Measurements from ENCODE around the gene RASSF3. TPM values are rescaled to one million over a fixed set of nuclear protein-coding genes. Genes with fewer than 3 reads are reported as not detected.
"Not testable (repeated sequence)": the region's sequence is repeated elsewhere in the genome, so short reads cannot be mapped to it uniquely, and the experiment has no call there.

Gene RASSF3
- total RNA-seq, 2 donors from 2014 or later: 116 to 118 TPM

DNA sequence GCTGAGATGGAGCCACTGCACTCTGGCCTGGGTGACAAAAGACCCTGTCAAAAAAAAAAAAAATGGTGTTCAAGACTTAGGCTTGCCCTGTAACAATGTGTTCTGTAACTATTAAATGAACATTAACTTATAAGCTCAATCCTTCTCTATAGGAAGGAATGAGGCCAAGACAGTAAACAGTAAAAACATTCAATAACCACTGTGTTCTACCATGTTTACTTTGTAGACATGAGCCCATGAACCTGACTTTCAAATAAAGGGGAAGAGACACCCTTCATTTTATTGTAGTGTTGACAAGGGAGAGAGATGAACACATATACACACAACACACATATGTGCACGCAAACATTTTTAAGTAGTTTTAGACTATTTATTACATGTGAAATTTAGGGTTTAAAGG is 20.1 kb upstream of the RASSF3 start:
- DNase-seq (no peak), ATAC-seq (no peak)
- intact Hi-C loops (cut with DNase I): no loop called here

GRCh38 chr12:64595863-64596793 is 14.2 kb upstream of the RASSF3 start:
- no peak for DNase-seq
- intact Hi-C loops (cut with DNase I): no loop called here
- peak in 1 of 2 donors; percentile 61 for ATAC-seq

DNA sequence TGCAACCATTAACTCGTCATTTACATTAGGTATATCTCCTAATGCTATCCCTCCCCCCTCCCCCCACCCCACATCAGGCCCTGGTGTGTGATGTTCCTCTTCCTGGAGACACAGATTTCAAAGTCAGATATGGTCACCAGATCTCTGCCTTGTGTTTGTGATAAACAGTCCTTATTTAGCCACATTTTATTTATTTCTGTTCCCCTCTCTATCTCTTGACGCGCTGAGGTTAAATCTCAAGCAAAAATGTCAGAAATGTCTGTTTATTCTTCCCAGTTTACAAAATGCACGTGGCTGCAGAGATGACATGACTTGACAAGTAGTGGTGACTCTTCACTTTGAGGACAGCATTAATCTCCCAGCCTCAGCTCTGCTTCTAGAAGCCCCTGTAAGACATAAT is 11.5 kb upstream of the RASSF3 start:
- intact Hi-C loops (cut with DNase I): no loop called here
- DNase-seq: no peak
- no peak for ATAC-seq

GRCh38 chr12:64600164-64600561 is 10.1 kb upstream of the RASSF3 start:
- intact Hi-C loops (cut with DNase I): loop anchor here in 1 of 2 donors (5.0 kb wide), 1 partner anchor 48 kb away; no protein-coding TSS in a partner anchor
- ATAC-seq (no peak), DNase-seq (no peak)

DNA sequence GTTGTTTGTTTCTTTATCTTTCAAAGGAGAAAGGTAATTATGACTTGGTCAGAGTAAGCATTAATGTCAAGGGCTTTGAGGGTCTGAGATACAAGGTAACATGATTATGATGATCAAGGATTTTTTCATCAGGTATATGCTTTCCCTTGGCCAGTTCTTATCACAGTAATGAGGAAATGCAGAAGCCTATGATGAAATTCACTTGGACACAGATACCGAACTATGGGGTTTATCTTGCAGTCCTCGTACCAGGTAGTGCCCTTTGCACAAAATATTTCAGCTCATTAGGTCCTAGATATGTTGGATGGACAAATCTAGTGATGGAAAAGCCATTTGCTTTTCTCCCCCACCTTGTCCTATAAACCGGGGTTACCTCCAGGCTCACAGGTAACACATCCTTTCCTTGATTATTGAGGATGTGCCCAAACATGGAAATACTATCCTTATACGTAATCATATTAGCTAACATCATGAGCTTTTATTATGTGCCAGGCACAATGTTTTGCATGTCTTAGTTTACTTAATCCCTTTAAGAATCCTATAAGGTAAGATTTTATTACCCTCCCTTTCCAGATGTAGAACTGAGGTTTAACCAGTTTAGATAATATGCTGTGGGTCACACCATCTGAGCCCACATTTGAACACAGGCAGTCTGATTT is 7.0 kb upstream of the RASSF3 start:
- intact Hi-C loops (cut with DNase I): loop anchor here in 1 of 2 donors (5.0 kb wide), 1 partner anchor 51 kb away; no protein-coding TSS in a partner anchor
- DNase-seq (no peak), ATAC-seq (peak in 1 of 2 donors; percentile 87)

- ATAC-seq: peak in 1 of 2 donors; percentile 15
- DNase-seq: no peak
- intact Hi-C loops (cut with DNase I): loop anchor here in 1 of 2 donors (2.0 kb wide), 1 partner anchor 58 kb away; no protein-coding TSS in a partner anchor
Measured at GRCh38 chr12:64608901-64609535, 1.3 kb upstream of the RASSF3 start.

DNA sequence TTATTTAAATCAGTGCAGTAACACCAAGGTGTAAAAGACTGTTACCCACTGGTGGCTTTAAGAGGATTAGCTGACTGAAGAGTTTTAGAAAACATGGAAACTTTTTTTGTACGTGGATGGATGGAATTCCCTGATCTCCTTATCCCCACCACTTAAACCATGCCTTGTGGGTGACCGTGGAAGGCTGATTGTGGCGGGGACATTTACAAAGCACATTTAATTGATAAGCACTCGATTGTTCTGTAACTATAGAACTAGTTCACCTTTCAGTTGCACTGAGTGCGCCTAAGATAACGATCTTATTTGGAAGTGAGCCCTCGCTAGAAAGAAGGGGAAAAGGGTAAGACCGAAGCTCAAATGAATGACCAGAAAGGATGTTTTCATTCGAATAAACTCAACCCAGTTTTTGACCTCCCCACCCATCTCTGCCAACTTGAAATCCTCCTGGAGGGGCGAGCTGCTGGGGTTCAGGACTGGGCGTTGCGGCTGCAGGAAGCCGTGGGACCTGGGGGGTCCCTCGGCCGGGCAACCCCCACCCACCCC is 688 bp upstream of the RASSF3 start:
- DNase-seq: no peak
- intact Hi-C loops (cut with DNase I): loop anchor here (2.0 to 10.0 kb wide), 4 partner anchors 59 to 85 kb away; no protein-coding TSS in a partner anchor
- ATAC-seq: no peak

- intact Hi-C loops (cut with DNase I): loop anchor here (5.0 to 10.0 kb wide), 3 partner anchors 67 to 84 kb away; no protein-coding TSS in a partner anchor
- DNase-seq: peak; percentile 80
- ATAC-seq: peak; percentile 80
Measured at GRCh38 chr12:64610660-64611340, 505 bp downstream of the RASSF3 start.

- ATAC-seq: peak; percentile 32 to 37
- intact Hi-C loops (cut with DNase I): loop anchor here (5.0 to 10.0 kb wide), 3 partner anchors 66 to 83 kb away; no protein-coding TSS in a partner anchor
- peak; percentile 52 for DNase-seq
Measured at GRCh38 chr12:64611341-64612284, 1.3 kb downstream of the RASSF3 start.

DNA sequence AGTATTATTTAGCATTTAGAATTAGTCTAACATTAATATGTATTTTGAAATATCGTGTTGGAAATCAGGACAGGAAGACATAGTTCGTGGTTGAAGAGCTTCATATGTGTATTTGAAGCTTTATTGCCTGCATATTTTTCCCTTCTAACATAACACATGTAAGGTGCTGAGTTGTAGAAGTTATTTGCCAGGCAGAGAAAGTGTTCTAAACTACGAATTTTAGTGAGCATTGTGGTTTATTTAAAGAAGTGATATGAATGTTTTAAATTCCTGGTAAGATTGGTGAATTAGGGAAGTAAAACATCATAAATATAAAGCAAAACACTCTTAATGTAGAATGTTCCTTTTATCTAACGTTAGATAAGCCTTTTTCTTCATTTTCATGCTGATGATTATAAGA is 2.5 kb downstream of the RASSF3 start:
- no peak for ATAC-seq
- DNase-seq: no peak
- intact Hi-C loops (cut with DNase I): loop anchor here (5.0 to 10.0 kb wide), 3 partner anchors 64 to 82 kb away; no protein-coding TSS in a partner anchor

DNA sequence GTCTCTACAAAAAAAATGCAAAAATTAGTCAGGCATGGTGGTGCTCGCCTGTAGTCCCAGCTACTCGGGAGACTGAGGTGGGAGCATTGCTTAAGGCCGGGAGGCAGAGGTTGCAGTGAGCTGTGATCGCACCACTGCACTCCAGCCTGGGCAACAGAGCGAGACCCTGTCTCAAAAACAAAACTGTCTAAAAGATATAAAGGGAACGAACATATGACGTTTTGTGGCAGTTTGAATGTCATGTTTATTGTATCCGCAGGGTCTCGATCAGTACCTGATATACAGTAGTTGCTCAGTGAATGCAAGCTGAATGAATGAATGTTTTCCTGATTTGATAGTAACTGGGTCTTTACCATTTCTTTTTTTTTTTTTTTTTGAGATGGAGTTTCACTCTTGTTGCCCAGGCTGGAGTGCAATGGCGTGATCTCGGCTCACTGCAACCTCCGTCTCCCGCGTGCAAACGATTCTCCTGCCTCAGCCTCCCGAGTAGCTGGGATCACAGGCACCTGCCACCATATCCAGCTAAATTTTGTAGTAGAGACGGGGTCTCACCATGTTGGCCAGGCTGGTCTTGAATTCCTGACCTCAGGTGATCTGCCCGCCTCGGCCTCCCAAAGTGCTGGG is 3.6 kb downstream of the RASSF3 start:
- intact Hi-C loops (cut with DNase I): loop anchor here (5.0 to 10.0 kb wide), 3 partner anchors 63 to 81 kb away; no protein-coding TSS in a partner anchor
- ATAC-seq, DNase-seq: not testable (repeated sequence)

DNA sequence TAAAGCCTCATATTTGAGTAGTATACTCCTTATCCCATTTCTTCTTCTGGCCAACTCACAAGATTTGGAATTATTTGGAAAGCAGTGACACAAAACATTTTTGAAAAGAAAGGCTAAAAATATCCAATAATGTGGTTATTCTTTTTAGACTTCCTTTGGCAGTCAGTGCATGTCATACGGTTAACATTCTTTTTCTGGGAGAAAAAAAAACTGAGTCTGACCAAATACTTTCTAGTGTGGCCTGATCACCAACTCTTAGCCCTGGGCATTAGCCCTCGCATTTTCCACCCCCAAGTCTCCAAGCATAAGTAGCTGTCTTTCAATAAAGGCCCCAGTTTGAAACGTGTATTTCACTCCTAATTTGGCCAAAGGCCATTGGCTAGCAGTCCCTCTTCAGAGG is 5.9 kb downstream of the RASSF3 start:
- DNase-seq: no peak
- ATAC-seq: no peak
- intact Hi-C loops (cut with DNase I): loop anchor here in 1 of 2 donors (10.0 kb wide), 1 partner anchor 79 kb away; no protein-coding TSS in a partner anchor

- intact Hi-C loops (cut with DNase I): loop anchor here in 1 of 2 donors (10.0 kb wide), 1 partner anchor 76 kb away; no protein-coding TSS in a partner anchor
- DNase-seq: no peak
- peak; percentile 67 to 73 for ATAC-seq
Measured at GRCh38 chr12:64618953-64619590, 8.8 kb downstream of the RASSF3 start.

DNA sequence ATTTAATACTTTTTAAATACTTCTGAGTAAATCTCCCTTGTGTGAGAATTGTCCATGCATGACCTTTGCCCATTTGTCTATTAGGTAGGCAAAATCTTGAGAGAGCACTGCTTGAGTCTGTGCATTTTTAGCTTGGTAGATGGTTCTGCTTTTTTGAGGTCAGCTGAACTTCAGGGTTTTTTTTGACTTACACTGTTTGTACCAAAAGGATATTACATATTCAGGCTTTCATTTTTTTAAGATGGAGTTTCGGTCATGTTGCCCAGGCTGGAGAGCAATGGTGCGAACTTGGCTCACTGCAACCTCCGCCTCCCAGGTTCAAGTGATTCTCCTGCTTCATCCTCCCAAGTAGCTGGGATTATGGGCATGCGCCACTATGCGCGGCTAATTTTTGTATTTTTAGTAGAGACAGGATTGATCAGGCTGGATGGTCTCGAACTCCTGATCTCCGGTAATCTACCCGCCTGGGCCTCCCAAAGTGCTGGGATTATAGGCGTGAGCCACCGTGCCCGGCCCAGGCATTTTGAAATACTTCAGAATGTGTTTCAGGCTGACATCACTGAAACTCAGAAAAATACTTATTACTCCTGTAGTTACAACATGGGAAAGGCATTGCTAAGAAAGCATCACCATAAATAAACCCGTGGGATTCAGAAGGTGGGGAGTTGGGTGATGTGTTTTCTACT is 11.1 kb downstream of the RASSF3 start:
- ATAC-seq: no peak
- intact Hi-C loops (cut with DNase I): no loop called here

GRCh38 chr12:64624035-64624434 is 13.7 kb downstream of the RASSF3 start:
- ATAC-seq (no peak), DNase-seq (no peak)
- intact Hi-C loops (cut with DNase I): no loop called here

More for the DNA sequence above, 11.1 kb downstream of the RASSF3 start:
- no peak for DNase-seq

Data from left cardiac atrium (tissue), 4 donors.